Large intestine (tissue), 3 donors: ENCODE measurements around the gene RTKN2. TPM values are rescaled to one million over a fixed set of nuclear protein-coding genes. Genes with fewer than 3 reads are reported as not detected.
A peak's percentile ranks its signal among the peaks of the same experiment; 100 is the strongest.

Experiments
- DNase-seq, 2 donors: peaks; one replicate each; pipeline versions ENCODE4 v3.0.0 to v3.0.0-alpha.2; 2013
- H3K27ac ChIP-seq: one replicate; pipeline ENCODE4 v1.5.1; 2013; ENCODE audit warnings: low read length
- H3K27me3 ChIP-seq: 2 replicates; pipeline ENCODE4 v1.6.1; 2013; ENCODE audit warnings: low read length; ENCODE audit not compliant: control insufficient read depth, insufficient read depth
- H3K36me3 ChIP-seq: 2 replicates; pipeline ENCODE4 v1.6.1; 2013; ENCODE audit warnings: low read length; ENCODE audit not compliant: control insufficient read depth, insufficient read depth
- H3K4me1 ChIP-seq: one replicate; pipeline ENCODE4 v1.6.1; 2013; ENCODE audit warnings: low read length; ENCODE audit not compliant: control insufficient read depth, insufficient read depth
- H3K4me3 ChIP-seq: one replicate; pipeline ENCODE4 v1.5.1; 2013; ENCODE audit warnings: low read length
- H3K9me3 ChIP-seq: one replicate; pipeline ENCODE4 v1.6.1; 2013; ENCODE audit warnings: mild to moderate bottlenecking, low read depth, low read length, moderate library complexity; ENCODE audit not compliant: control insufficient read depth
- WGBS: methylation state at CpG from one replicate; pipeline ENCODE4 v1.1.5; 2013; ENCODE audit warnings: low lambda C conversion rate; ENCODE audit not compliant: insufficient coverage; 5-methylcytosine and 5-hydroxymethylcytosine counted together
- polyA plus RNA-seq: library from polyadenylated mRNA; unstranded; fragments of 120-200 nt; gene quantifications from one replicate; pipeline ENCODE4 v1.2.1, GENCODE V29; 2013

The RTKN2 gene
- polyA plus RNA-seq, 1 donor = 5.7 TPM

DNA sequence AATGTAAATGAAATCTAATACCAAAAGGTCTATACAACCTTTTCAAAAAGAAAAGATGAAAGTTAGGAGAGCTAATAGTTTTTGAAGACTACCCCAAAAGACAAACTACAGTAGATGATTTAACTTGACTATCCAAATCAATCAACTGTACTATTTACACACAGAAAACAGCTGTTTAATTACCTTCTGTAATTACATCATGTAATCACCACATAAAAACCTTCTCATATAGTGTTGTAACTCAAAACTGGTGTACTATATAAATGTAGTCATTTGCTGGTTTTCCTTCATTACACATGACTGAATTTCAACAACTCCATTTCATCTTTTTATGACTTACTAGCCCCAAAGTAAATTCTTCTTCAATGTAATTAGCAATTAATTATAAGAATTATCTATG is 4.5 kb downstream of the RTKN2 start:
- no peak for DNase-seq
- H3K27ac ChIP-seq = no peak overlapping the region
- no peak overlapping the region for H3K4me3 ChIP-seq
- no peaks in the 10 kb centered on the region for H3K27me3 ChIP-seq
- H3K4me1 ChIP-seq = no peaks in the 10 kb centered on the region
- no peaks in the 10 kb centered on the region for H3K36me3 ChIP-seq
- no peaks in the 10 kb centered on the region for H3K9me3 ChIP-seq

DNA sequence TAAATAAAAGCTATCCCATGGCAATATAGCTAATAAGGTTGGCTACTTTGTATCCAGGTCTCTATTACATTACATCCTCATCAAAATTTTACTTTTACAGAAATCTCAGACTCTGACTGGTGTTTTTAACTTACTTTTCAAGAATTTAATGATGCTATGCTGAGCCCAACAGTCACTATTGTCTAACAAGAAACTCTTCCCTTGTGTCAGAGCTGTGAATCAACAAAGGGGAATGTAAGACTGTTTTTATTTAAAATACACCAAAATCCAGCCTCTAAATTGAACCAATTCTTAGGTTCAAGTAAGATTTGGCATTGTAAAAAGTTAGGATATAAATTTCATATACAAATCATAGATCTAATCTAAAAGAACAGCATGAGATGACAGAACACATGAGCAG is 7.0 kb downstream of the RTKN2 start:
- no peaks in the 10 kb centered on the region for H3K4me1 ChIP-seq
- DNase-seq = no peak
- H3K4me3 ChIP-seq = no peak overlapping the region
- no peaks in the 10 kb centered on the region for H3K36me3 ChIP-seq
- no peaks in the 10 kb centered on the region for H3K27me3 ChIP-seq
- no peaks in the 10 kb centered on the region for H3K9me3 ChIP-seq
- H3K27ac ChIP-seq = no peak overlapping the region

DNA sequence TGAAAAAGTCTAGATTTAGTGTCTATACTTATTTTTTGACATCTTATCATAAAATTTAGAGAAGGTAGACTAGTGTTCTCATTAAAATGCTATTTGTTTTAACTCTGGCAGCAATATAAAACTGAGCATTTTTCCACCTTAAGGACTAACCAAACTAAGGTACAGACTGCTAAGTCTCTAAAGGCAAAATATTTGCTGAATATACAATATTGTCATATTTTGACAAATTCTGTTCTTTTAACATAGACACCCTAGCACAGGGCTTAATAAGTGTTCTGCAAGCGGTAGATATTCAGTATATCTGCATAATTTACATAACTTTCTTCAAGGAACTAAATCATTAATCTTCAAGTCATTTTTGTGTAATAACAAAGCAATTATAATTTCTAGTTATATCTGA is 8.6 kb downstream of the RTKN2 start:
- no CpG with 5 or more reads among the region's 1 CpG for WGBS

DNA sequence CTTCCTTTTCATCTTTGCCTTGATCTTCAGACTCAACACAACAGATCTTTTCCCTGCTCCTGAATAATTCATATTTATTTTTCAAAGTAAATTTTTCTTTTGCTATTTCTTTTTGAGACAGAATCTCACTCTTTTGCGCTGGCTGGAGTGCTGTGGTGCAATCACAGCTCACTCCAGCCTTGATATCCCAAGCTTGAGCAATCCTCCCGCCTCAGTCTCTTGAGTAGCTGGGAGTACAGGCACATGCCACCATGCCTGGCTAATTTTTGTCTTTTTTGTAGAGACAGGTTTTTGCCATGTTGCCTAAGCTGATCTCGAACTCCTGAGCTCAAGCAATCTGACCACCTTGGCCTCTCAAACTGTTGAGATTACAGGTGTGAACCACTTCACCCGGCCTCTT is 9.2 kb downstream of the RTKN2 start:
- DNase-seq = no peak
- H3K36me3 ChIP-seq = no peaks in the 10 kb centered on the region
- WGBS = 50% methylated on average over 2 of the region's 4 CpGs

More for the DNA sequence above, 8.6 kb downstream of the RTKN2 start:
- Histone ChIP-seq H3K4me3 (no peak overlapping the region), H3K4me1 (no peaks in the 10 kb centered on the region), H3K9me3 (no peaks in the 10 kb centered on the region), H3K27ac (no peak overlapping the region), H3K27me3 (no peaks in the 10 kb centered on the region), H3K36me3 (no peaks in the 10 kb centered on the region)
- DNase-seq = no peak

GRCh38 chr10:62258926-62259325 is 9.7 kb downstream of the RTKN2 start:
- peak in 1 of 2 donors; percentile 19 for DNase-seq
- no peak overlapping the region for H3K27ac ChIP-seq
- 82% methylated on average over 3 of the region's 3 CpGs for WGBS
- H3K4me1 ChIP-seq = no peaks in the 10 kb centered on the region
- H3K36me3 ChIP-seq = no peaks in the 10 kb centered on the region
- no peak overlapping the region for H3K4me3 ChIP-seq
- H3K27me3 ChIP-seq = no peaks in the 10 kb centered on the region
- no peaks in the 10 kb centered on the region for H3K9me3 ChIP-seq

More for the DNA sequence above, 9.2 kb downstream of the RTKN2 start:
- Histone ChIP-seq H3K4me1 (no peaks in the 10 kb centered on the region), H3K4me3 (no peak overlapping the region), H3K9me3 (no peaks in the 10 kb centered on the region), H3K27ac (no peak overlapping the region), H3K27me3 (no peaks in the 10 kb centered on the region)

GRCh38 chr10:62253704-62254103 is 14.9 kb downstream of the RTKN2 start:
- Histone ChIP-seq H3K4me1 (peaks cover 11% of the 10 kb centered on the region), H3K27ac (no peak overlapping the region), H3K36me3 (no peaks in the 10 kb centered on the region), H3K4me3 (no peak overlapping the region), H3K27me3 (no peaks in the 10 kb centered on the region), H3K9me3 (no peaks in the 10 kb centered on the region)
- DNase-seq = no peak
- WGBS = no CpG with 5 or more reads among the region's 1 CpG

DNA sequence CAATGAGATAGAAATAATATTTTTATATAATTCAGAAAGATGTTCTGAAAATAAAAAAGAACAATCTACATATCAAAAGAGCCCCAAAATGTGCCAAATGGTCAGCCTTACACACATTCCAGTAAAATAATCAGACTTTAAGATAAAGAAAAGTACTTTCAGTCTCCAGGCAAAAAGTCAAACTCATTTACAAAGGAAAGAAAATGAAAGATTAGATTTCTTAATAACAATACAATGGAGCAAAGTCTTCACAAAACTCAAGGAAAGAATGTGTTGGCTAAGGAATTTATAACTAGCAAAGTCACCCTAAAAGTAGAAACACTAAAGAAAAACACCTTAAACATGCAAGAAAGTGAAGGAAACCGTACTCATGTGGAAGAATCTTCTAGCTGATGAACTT is 16.6 kb downstream of the RTKN2 start:
- WGBS = 80% methylated on average over 1 of the region's 1 CpG
- Histone ChIP-seq H3K4me3 (no peak overlapping the region), H3K4me1 (peaks cover 11% of the 10 kb centered on the region), H3K9me3 (no peaks in the 10 kb centered on the region), H3K36me3 (no peaks in the 10 kb centered on the region), H3K27ac (peak overlapping the region; percentile 23), H3K27me3 (no peaks in the 10 kb centered on the region)
- DNase-seq = no peak

GRCh38 chr10:62250594-62251198 is 17.9 kb downstream of the RTKN2 start:
- no CpG with 5 or more reads among the region's 5 CpGs for WGBS
- H3K4me1 ChIP-seq = peaks cover 11% of the 10 kb centered on the region
- no peak overlapping the region for H3K4me3 ChIP-seq
- H3K9me3 ChIP-seq = no peaks in the 10 kb centered on the region
- H3K27ac ChIP-seq = peak overlapping the region; percentile 73
- no peaks in the 10 kb centered on the region for H3K27me3 ChIP-seq
- no peaks in the 10 kb centered on the region for H3K36me3 ChIP-seq
- DNase-seq = peak; percentile 78 to 90

- Histone ChIP-seq H3K36me3 (no peaks in the 10 kb centered on the region), H3K4me1 (peaks cover 11% of the 10 kb centered on the region), H3K27me3 (no peaks in the 10 kb centered on the region), H3K9me3 (no peaks in the 10 kb centered on the region), H3K27ac (peak overlapping the region; percentile 73), H3K4me3 (no peak overlapping the region)
- 75% methylated on average over 1 of the region's 3 CpGs for WGBS
- no peak for DNase-seq
Measured at GRCh38 chr10:62249957-62250356, 18.7 kb downstream of the RTKN2 start.

DNA sequence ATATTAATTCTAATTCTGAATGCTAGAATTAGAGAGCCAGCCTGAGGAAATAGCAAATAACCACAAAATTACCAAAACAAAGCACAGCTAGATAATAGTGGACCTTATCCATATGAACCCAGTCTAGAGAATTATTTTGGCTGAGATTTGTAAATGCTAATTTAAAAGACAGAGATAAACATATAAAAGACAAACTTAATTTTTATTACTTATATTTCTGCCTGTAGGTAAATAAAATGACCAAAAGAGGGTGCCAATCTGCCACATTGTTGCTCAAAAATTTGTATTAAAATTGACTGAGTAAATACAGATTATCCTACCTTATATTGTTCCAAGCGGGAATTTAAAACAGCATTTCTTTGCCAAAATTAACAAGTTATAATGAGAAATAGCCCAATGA is 20.2 kb downstream of the RTKN2 start:
- Histone ChIP-seq H3K9me3 (no peaks in the 10 kb centered on the region), H3K4me3 (no peak overlapping the region), H3K4me1 (peaks cover 11% of the 10 kb centered on the region), H3K36me3 (no peaks in the 10 kb centered on the region), H3K27me3 (no peaks in the 10 kb centered on the region), H3K27ac (no peak overlapping the region)
- 100% methylated on average over 1 of the region's 1 CpG for WGBS
- DNase-seq = no peak

GRCh38 chr10:62244785-62245467 is 23.7 kb downstream of the RTKN2 start:
- Histone ChIP-seq H3K27ac (no peak overlapping the region), H3K4me3 (no peak overlapping the region), H3K4me1 (no peaks in the 10 kb centered on the region), H3K9me3 (no peaks in the 10 kb centered on the region), H3K36me3 (no peaks in the 10 kb centered on the region), H3K27me3 (no peaks in the 10 kb centered on the region)
- peak; percentile 40 to 62 for DNase-seq
- WGBS = 42% methylated on average over 2 of the region's 5 CpGs
